GM18907 (cell line): Measurements from ENCODE around the gene ZNF511.

Experiments
- ATAC-seq: cut with Tn5 transposase; IDR thresholded peaks from one replicate; pipeline ENCODE4 v1.9.1; 2021; ENCODE audit warnings: mild to moderate bottlenecking, moderate library complexity; ENCODE audit not compliant: unreplicated experiment

The ZNF511 gene

GRCh38 chr10:133274751-133275683 is 33.7 kb upstream of the ZNF511 start:
- peak; percentile 59 for ATAC-seq

GRCh38 chr10:133275684-133276092 is 33.0 kb upstream of the ZNF511 start:
- peak; percentile 29 for ATAC-seq

- no peak for ATAC-seq
Observed at GRCh38 chr10:133276100-133276434, 32.6 kb upstream of the ZNF511 start.

- ATAC-seq, result peak; percentile 34
Observed at GRCh38 chr10:133276435-133277201, 32.1 kb upstream of the ZNF511 start, which contains the start of gene ADAM8. ADAM8 (minus strand) TSS chr10:133276868; CDS start chr10:133276817, 51 bp downstream.

DNA sequence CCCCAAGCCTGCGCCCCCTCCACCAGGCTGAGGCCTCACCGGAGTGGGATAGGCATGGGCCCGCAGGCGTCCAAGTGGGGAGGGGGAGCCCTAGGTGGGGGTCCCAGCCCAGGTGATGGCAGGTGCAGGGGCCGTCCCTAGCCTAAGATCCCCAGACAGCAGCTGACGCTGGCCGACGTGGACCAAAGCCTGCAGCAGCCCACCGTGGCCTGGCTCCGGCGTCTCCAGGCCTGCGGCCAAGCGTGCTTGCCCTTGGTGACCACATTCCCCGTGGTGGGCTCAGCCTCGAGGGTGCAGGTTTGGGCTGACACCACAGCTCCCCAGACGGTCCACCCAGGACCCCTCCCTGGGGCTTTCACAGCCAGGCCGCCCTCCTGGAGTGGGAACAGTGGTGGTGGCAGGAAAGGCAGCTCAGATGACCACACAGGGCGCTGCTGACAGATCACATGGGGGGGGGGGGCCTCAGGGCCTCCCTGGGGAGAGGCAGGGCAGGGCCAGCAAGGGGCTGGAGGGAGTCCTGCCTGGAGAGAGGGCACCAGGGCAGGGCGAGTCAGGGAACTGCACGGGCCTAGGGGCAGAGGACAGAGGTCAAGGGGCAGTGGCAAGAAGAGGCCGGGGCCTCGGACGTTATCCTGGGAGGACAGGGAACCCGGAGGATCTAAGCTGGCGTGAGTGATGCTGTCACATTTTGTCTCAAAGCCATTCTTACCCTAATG is 31.3 kb upstream of the ZNF511 start:
- ATAC-seq, result no peak

DNA sequence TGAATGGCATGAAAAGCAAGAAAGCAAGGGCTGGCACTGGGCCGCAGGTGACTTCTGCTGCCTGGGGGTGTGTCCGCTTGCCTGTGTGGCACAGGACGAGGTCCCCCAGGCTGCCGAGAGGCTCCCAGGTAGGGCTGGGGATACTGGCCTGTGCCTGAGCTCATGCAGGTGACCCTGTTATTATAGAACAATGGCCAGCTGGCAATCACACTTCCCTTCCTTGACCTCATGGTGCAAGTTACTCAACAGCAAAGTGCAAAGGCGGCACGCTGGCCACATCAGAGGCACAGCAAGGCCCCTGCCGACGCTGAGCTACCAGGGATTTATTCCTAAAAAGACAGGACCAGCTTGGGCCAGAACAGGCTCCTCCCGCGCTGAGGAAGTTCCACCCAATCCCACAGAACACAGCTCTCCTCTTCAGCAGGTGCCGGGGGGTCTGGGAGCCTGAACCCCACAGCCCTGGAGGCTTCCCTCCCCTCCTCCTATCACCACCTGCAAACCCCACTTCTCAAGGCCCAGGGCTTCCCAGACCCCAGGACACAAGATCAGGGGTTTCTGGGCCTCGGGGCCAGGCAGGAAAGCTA is 30.6 kb upstream of the ZNF511 start:
- no peak for ATAC-seq

- peak; percentile 40 for ATAC-seq
Observed at GRCh38 chr10:133278577-133279265, 30.0 kb upstream of the ZNF511 start.

- no peak for ATAC-seq
Observed at GRCh38 chr10:133279326-133280226, 29.1 kb upstream of the ZNF511 start.

DNA sequence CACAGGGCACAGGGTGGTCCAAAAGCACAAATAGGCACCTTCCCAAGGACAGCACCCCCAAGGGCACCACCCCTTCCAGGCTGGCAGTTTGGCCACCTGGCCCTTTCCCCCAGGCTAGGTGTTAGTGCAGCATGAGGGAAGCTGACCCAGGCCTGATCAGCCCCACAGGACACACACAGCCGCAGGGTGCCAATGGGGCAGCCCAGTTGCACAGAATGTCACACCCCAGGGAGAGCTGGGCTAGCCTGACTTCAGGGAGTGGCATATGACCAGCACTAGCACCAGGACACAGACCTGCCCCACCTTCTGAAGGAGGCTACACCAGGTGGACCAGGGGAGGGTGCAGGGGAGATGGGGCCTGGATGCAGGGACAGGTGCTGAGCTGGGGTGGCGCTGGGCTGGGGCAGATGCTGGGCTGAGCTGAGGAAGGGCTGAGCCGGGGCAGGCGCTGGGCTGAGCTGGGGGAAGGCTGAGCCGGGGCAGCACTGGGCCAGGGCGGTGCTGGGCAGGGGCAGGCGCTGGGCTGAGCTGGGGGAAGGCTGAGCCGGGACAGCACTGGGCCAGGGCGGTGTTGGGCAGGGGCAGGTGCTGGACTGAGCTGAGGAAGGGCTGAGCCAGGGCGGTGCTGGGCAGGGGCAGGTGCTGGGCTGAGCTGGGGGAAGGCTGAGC is 28.2 kb upstream of the ZNF511 start:
- no peak for ATAC-seq

DNA sequence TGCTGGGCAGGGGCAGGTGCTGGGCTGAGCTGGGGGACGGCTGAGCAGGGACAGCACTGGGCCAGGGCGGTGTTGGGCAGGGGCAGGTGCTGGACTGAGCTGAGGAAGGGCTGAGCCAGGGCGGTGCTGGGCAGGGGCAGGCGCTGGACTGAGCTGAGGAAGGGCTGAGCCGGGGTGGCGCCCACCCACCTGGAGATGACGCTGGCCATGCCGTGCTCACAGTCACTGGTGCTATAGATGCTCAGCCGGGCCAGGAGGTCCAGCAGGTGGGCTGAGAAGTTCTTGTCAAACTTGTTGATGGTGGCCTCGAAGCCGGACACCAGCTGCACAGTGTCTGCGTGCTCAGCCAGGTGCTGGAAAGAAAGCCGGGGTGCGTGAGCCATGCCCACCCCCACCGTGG is 27.6 kb upstream of the ZNF511 start:
- ATAC-seq, result no peak

DNA sequence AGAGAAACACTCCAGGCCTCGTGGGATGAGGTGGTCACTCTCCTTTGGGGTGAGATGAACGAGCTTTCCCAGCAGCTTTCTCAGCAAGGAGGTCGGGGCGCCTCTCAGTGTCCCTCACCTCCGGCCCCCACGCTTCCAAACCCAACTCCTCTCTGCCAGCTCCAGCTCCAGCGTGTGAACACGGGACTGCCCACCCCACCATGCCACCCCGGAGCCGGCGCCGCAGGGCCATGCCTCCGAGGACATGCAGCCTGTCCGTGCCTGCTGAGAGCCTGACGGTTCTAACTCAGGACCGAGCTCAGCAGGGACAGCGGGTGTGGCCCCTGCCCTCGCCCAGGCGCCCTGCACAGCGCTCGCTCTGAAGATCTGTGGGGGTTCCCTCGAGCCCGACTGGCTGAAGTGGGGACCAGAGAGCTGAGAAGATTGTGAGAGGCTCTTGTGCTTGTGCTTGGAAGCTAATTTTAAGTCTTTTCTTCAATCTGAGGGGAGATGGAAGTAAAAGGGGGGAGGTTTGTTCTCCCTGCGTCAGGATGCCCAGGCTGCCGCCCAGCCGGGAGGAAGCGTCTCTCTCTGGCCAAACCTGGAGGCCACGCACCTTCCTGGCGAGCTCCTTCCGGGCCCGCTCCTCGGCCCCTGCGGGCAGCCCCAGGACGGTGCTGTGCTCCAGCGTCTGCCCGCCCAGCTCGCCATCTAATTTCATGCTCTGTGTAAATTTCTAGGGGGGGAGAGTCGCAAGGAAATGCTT is 26.9 kb upstream of the ZNF511 start:
- no peak for ATAC-seq

- ATAC-seq, result no peak
Observed at GRCh38 chr10:133282846-133283390, 25.8 kb upstream of the ZNF511 start.

- ATAC-seq, result no peak
Observed at GRCh38 chr10:133283931-133284330, 24.8 kb upstream of the ZNF511 start.

GRCh38 chr10:133285217-133285616 is 23.5 kb upstream of the ZNF511 start:
- no peak for ATAC-seq

- ATAC-seq, result no peak
Observed at GRCh38 chr10:133286366-133286765, 22.3 kb upstream of the ZNF511 start.

- ATAC-seq, result no peak
Observed at GRCh38 chr10:133287832-133288500, 20.7 kb upstream of the ZNF511 start.

- no peak for ATAC-seq
Observed at GRCh38 chr10:133289761-133290160, 19.0 kb upstream of the ZNF511 start.
